K562 (cell line): Measurements from ENCODE around the gene EDRF1.

Source experiments
- FOS ChIP-seq: IDR thresholded peaks from 3 replicates; pipeline ENCODE4 v1.6.1; 2011; ENCODE audit not compliant: insufficient read length; ENCODE audit errors: extremely low read depth
- FOXA1 ChIP-seq: fragments of 450-650 bp; IDR thresholded peaks from 2 replicates; pipeline ENCODE4 v1.6.1; 2016; ENCODE audit warnings: mild to moderate bottlenecking, borderline replicate concordance
- FOXJ3 ChIP-seq: sonication (generic); formaldehyde crosslinking; IDR thresholded peaks from 2 replicates; pipeline ENCODE4 v1.4.0; 2020; ENCODE audit warnings: mild to moderate bottlenecking, missing genetic modification reagents
- YY1 ChIP-seq, 3 experiments: IDR thresholded peaks; 2 replicates each; pipeline ENCODE4 v1.6.1; 2011; ENCODE audit warnings: low read length in 2 of 3, mild to moderate bottlenecking in 2 of 3, moderate library complexity in 2 of 3, borderline replicate concordance in 1 of 3, control low read depth in 1 of 3, low read depth in 1 of 3; ENCODE audit not compliant: insufficient read depth in 3 of 3, insufficient replicate concordance in 2 of 3, control insufficient read depth in 1 of 3, insufficient read length in 1 of 3; ENCODE audit errors: extremely low read depth in 1 of 3
- TF ChIP-seq, protein P1 (sequence below), 3 experiments: IDR thresholded peaks in 2 of 3; conservative IDR thresholded peaks in 1 of 3; 2 replicates each; pipeline ENCODE4 v1.5.1; 2011 to 2012; ENCODE audit warnings: low read length in 3 of 3, mild to moderate bottlenecking in 3 of 3, control low read depth in 2 of 3, improper control_type of control experiment in 1 of 3, inconsistent platforms in 1 of 3, low read depth in 1 of 3, mixed read lengths in 1 of 3, moderate library complexity in 1 of 3; ENCODE audit not compliant: insufficient read depth in 2 of 3

DNA sequence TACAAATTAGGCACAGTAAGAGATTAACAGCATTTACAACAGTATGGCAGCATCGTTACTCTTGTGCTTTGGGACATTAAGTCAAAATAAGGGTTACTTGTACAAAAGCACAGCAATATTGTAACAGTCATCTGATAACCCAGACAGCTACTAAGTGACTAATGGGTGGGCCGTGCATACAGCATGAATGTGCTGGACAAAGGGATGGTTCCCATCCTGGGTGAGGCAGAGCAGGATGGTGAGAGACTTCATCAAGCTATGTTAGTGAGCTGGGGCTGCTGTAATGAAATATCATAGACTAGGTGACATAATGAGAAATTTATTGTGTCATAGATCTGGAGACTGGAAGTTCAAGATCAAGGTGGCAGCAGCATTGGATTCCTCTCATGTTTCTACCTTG is 25.4 kb downstream of the EDRF1 start:
- TF ChIP-seq FOXA1 (no peak), FOXJ3 (CRISPR knock-in tag) (no peak), YY1 (IDR thresholded peaks at IDR 0.05; ENCODE audit: borderline replicate concordance in 1 of 3, control insufficient read depth in 1 of 3, extremely low read depth in 1 of 3, insufficient read depth in 3 of 3, insufficient read length in 1 of 3, insufficient replicate concordance in 2 of 3, low read depth in 1 of 3, low read length in 2 of 3) (no peak), FOS (no peak)
- TF ChIP-seq, protein P1, sequence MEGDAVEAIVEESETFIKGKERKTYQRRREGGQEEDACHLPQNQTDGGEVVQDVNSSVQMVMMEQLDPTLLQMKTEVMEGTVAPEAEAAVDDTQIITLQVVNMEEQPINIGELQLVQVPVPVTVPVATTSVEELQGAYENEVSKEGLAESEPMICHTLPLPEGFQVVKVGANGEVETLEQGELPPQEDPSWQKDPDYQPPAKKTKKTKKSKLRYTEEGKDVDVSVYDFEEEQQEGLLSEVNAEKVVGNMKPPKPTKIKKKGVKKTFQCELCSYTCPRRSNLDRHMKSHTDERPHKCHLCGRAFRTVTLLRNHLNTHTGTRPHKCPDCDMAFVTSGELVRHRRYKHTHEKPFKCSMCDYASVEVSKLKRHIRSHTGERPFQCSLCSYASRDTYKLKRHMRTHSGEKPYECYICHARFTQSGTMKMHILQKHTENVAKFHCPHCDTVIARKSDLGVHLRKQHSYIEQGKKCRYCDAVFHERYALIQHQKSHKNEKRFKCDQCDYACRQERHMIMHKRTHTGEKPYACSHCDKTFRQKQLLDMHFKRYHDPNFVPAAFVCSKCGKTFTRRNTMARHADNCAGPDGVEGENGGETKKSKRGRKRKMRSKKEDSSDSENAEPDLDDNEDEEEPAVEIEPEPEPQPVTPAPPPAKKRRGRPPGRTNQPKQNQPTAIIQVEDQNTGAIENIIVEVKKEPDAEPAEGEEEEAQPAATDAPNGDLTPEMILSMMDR (IDR thresholded peaks at IDR 0.05 in 2 of 3, conservative IDR thresholded peaks at IDR 0.05 in 1 of 3; ENCODE audit: insufficient read depth in 2 of 3, low read depth in 1 of 3, low read length in 3 of 3), result no peak
